Forelimb muscle (tissue), 1 donor: ENCODE measurements around the gene CCDC92. TPM values are rescaled to one million over a fixed set of nuclear protein-coding genes. Genes with fewer than 3 reads are reported as not detected.

Experiments
- DNase-seq: peaks from one replicate; pipeline ENCODE4 v3.0.0-alpha.2; 2013; ENCODE audit warnings: low read depth
- polyA plus RNA-seq: library from polyadenylated mRNA; unstranded; fragments of 120-200 nt; gene quantifications from one replicate; pipeline ENCODE4 v1.2.1, GENCODE V29; 2013; ENCODE audit not compliant: insufficient read length

The CCDC92 gene
- polyA plus RNA-seq, 1 donor: 30.0 TPM

GRCh38 chr12:124002021-124002644, 29.5 kb upstream of the CCDC92 start:
- no peak for DNase-seq

GRCh38 chr12:124001343-124001742, 28.7 kb upstream of the CCDC92 start:
- DNase-seq: no peak

GRCh38 chr12:124000111-124000510, 27.5 kb upstream of the CCDC92 start:
- DNase-seq: no peak

- no peak for DNase-seq
Measured at GRCh38 chr12:123998991-123999359, 26.3 kb upstream of the CCDC92 start.

GRCh38 chr12:123998344-123998990, 25.8 kb upstream of the CCDC92 start:
- no peak for DNase-seq

- no peak for DNase-seq
Measured at GRCh38 chr12:123997908-123998307, 25.3 kb upstream of the CCDC92 start.

GRCh38 chr12:123997033-123997822, 24.6 kb upstream of the CCDC92 start:
- DNase-seq: no peak

GRCh38 chr12:123996581-123996980, 23.9 kb upstream of the CCDC92 start:
- DNase-seq: no peak

GRCh38 chr12:123995023-123995748, 22.6 kb upstream of the CCDC92 start:
- no peak for DNase-seq

GRCh38 chr12:123992118-123992825, 19.6 kb upstream of the CCDC92 start:
- DNase-seq: no peak

GRCh38 chr12:123991372-123991951, 18.8 kb upstream of the CCDC92 start:
- no peak for DNase-seq

GRCh38 chr12:123990511-123990910, 17.9 kb upstream of the CCDC92 start:
- no peak for DNase-seq

GRCh38 chr12:123989753-123990152, 17.1 kb upstream of the CCDC92 start:
- DNase-seq: no peak

GRCh38 chr12:123989168-123989567, 16.5 kb upstream of the CCDC92 start:
- DNase-seq: no peak

- no peak for DNase-seq
Measured at GRCh38 chr12:123987022-123987421, 14.4 kb upstream of the CCDC92 start.

- no peak for DNase-seq
Measured at GRCh38 chr12:123986374-123986965, 13.8 kb upstream of the CCDC92 start.

GRCh38 chr12:123984903-123985302, 12.3 kb upstream of the CCDC92 start:
- no peak for DNase-seq

GRCh38 chr12:123983822-123984485, 11.3 kb upstream of the CCDC92 start:
- DNase-seq: no peak

GRCh38 chr12:123982269-123982668, 9.6 kb upstream of the CCDC92 start:
- no peak for DNase-seq

GRCh38 chr12:123979566-123979965, 6.9 kb upstream of the CCDC92 start:
- DNase-seq: no peak
